ENCODE measurements around the gene FAM53A.

DNA sequence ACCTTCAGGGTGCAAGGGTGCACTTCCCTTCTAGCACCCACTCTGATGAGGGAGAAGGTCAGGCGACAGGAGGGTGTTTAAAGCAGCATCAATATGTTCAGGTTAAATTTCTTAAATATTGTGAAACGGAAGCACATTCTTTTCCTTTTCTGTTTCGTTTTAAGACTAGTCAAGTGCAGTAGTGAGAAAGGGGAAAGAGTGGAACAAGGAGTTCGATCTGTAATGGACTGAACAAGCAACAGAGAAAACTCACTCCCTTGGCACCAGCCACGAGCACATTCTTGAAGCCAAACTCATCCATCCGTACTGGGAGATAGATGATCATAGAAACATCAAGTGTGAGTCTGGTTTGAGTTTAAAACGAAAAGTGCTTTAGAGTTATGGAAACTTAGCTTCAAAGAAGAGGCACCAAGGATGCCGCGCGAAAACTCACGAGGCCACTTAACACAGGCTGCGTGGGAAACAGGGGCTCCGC is 815 bp downstream of the FAM53A start:
- no peak for TF ChIP-seq GATA2 (IDR thresholded peaks at IDR 0.05; ENCODE audit: low read depth, low read length)
- TF ChIP-seq GATA3 (IDR thresholded peaks at IDR 0.05; ENCODE audit: low read depth, low read length): no peak
